Glutamatergic neuron (in vitro differentiated cells): Measurements from ENCODE around the gene SCAANT1. TPM values are rescaled to one million over a fixed set of nuclear protein-coding genes. Genes with fewer than 3 reads are reported as not detected.

ENCODE experiments used
- DNase-seq: peaks from one replicate; pipeline ENCODE4 v3.0.0; 2022
- H3K27ac Mint-ChIP-seq: one replicate; pipeline ENCODE4 v1.8.0; 2020; ENCODE audit warnings: mild to moderate bottlenecking, mixed read lengths, inconsistent platforms; ENCODE audit not compliant: unreplicated experiment
- H3K27me3 Mint-ChIP-seq: one replicate; pipeline ENCODE4 v1.8.0; 2020; ENCODE audit warnings: mild to moderate bottlenecking, moderate library complexity, mixed read lengths, inconsistent platforms; ENCODE audit not compliant: unreplicated experiment
- H3K36me3 Mint-ChIP-seq: one replicate; pipeline ENCODE4 v1.8.0; 2020; ENCODE audit warnings: mild to moderate bottlenecking, mixed read lengths, inconsistent platforms; ENCODE audit not compliant: unreplicated experiment
- H3K4me1 Mint-ChIP-seq: one replicate; pipeline ENCODE4 v1.8.0; 2020; ENCODE audit warnings: mild to moderate bottlenecking, low read depth, mixed read lengths, inconsistent platforms; ENCODE audit not compliant: unreplicated experiment
- H3K4me3 Mint-ChIP-seq: one replicate; pipeline ENCODE4 v1.8.0; 2020; ENCODE audit warnings: mild to moderate bottlenecking, mixed read lengths, inconsistent platforms; ENCODE audit not compliant: unreplicated experiment
- H3K9me3 Mint-ChIP-seq: one replicate; pipeline ENCODE4 v1.8.0; 2020; ENCODE audit warnings: mild to moderate bottlenecking, moderate library complexity, mixed read lengths, inconsistent platforms; ENCODE audit not compliant: unreplicated experiment
- CTCF ChIP-seq: fragments of 200-600 bp; sonication (generic); IDR thresholded peaks from one replicate; pipeline ENCODE4 v1.5.0; 2021; ENCODE audit not compliant: partially characterized antibody, unreplicated experiment
- total RNA-seq: library from RNA; stranded (reverse); fragmentation: NEBNext Ultra II Directional; extraction: Animal tissue kit (Norgen Biotek cat#: 25700); gene quantifications from one replicate; pipeline ENCODE4 v1.2.1, GENCODE V29; 2021; ENCODE audit not compliant: unreplicated experiment

The SCAANT1 gene
- total RNA-seq, 1 donor from 2014 or later = not detected

GRCh38 chr3:63955830-63956545 lies 43.8 kb upstream of the SCAANT1 start:
- H3K9me3 Mint-ChIP-seq = no peaks in the 10 kb centered on the region
- no peaks in the 10 kb centered on the region for H3K27me3 Mint-ChIP-seq
- no peak overlapping the region for H3K27ac Mint-ChIP-seq
- DNase-seq = no peak
- H3K4me3 Mint-ChIP-seq = no peak overlapping the region
- no peak for TF ChIP-seq CTCF
- H3K4me1 Mint-ChIP-seq = peaks cover 10% of the 10 kb centered on the region
- H3K36me3 Mint-ChIP-seq = no peaks in the 10 kb centered on the region

GRCh38 chr3:63955036-63955650 lies 43.0 kb upstream of the SCAANT1 start:
- no peaks in the 10 kb centered on the region for H3K27me3 Mint-ChIP-seq
- H3K4me3 Mint-ChIP-seq = no peak overlapping the region
- no peak overlapping the region for H3K27ac Mint-ChIP-seq
- no peaks in the 10 kb centered on the region for H3K36me3 Mint-ChIP-seq
- peaks cover 7% of the 10 kb centered on the region for H3K4me1 Mint-ChIP-seq
- no peak for TF ChIP-seq CTCF
- H3K9me3 Mint-ChIP-seq = no peaks in the 10 kb centered on the region
- DNase-seq = no peak

GRCh38 chr3:63954182-63954581 lies 42.0 kb upstream of the SCAANT1 start:
- no peaks in the 10 kb centered on the region for H3K36me3 Mint-ChIP-seq
- no peak overlapping the region for H3K27ac Mint-ChIP-seq
- no peak for DNase-seq
- peaks cover 6% of the 10 kb centered on the region for H3K4me1 Mint-ChIP-seq
- H3K9me3 Mint-ChIP-seq = no peaks in the 10 kb centered on the region
- TF ChIP-seq CTCF = no peak
- no peaks in the 10 kb centered on the region for H3K27me3 Mint-ChIP-seq
- no peak overlapping the region for H3K4me3 Mint-ChIP-seq

GRCh38 chr3:63952248-63952594 lies 40.0 kb upstream of the SCAANT1 start:
- Mint-ChIP-seq H3K27ac (no peak overlapping the region), H3K4me3 (no peak overlapping the region), H3K4me1 (peaks cover 6% of the 10 kb centered on the region), H3K36me3 (no peaks in the 10 kb centered on the region), H3K9me3 (peaks cover 1% of the 10 kb centered on the region), H3K27me3 (peaks cover 3% of the 10 kb centered on the region)
- no peak for DNase-seq
- TF ChIP-seq CTCF = no peak

GRCh38 chr3:63951492-63952247 lies 39.5 kb upstream of the SCAANT1 start:
- Mint-ChIP-seq H3K27me3 (peaks cover 5% of the 10 kb centered on the region), H3K9me3 (peaks cover 1% of the 10 kb centered on the region), H3K27ac (no peak overlapping the region), H3K4me1 (peaks cover 6% of the 10 kb centered on the region), H3K36me3 (no peaks in the 10 kb centered on the region), H3K4me3 (no peak overlapping the region)
- no peak for TF ChIP-seq CTCF
- no peak for DNase-seq
